Esophagus mucosa (tissue), 1 donor: ENCODE measurements around the gene SLC6A2. TPM values are rescaled to one million over a fixed set of nuclear protein-coding genes. Genes with fewer than 3 reads are reported as not detected.
"Not testable (repeated sequence)": the region's sequence is repeated elsewhere in the genome, so short reads cannot be mapped to it uniquely, and the experiment has no call there.

Experiments used
- ATAC-seq: fragments of 200-7000 bp; cut with Tn5 transposase; one replicate; pipeline ENCODE4 v1.9.1; 2020
- total RNA-seq: library from RNA; stranded (reverse); gene quantifications from one replicate; pipeline ENCODE4 v1.2.4, GENCODE V29; 2023
- donor health status: DM: yes; HTN: yes; CAD: no.

SLC6A2 gene
- total RNA-seq = not detected

- peak; percentile 64 for ATAC-seq
These were observed at the start of gene SLC6A2 for GRCh38 chr16:55655897-55656681. TSS of gene SLC6A2 (plus strand) at chr16:55655988. CDS start at chr16:55656695, 707 bp downstream.

DNA sequence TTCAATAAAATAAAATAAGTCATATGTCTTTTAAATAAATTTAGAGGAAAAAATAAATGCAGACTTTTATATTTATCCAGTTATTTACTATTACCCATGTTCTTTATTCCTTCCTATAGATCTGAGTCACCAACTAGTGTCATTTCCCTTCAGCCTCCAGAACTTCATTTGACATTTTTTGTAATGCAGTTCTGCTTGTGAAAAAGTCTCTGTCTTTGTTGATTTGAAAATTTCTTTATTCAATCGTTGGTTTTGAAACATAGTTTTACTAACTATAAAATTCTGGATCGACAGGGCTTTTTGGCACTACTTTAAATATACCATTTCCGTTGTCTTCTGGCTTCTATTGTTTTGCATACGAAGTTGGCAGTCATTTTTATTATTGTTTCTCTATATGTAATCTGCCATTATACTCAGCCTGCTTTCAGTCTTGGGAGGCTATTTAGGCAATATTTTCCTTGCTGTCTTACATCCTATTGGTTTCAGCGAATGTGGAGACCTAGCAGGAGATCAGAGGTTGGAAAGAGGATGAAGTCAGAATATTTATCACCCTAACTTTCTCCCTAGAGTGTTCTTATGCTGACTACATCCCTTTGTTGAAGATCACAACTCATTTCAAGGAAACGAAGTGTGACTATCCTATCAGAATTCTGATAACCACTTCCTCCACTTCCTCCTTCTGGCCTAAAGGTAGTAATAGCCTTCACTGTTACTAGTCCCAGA, 42.0 kb upstream of the SLC6A2 start:
- ATAC-seq = no peak

DNA sequence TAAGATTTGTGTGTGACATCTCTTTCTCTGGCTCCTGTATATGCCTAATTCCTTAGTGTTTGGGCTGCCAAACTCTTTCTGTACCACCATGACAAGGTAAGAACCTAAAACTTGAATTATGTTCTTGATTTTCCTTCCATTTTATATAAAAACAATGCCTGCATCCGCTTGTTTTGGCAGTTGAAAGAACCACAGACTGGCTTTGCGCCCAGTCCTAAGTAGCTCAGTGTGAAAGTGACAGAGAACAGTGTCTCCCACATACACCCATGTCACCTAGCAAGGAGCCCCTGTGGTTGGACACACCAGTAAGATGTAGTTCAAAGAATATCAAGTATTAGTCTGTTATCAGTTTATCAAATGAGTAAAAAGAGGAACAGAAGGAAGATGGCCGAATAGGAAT, 40.7 kb upstream of the SLC6A2 start:
- no peak for ATAC-seq

- ATAC-seq = not testable (repeated sequence)
These were observed 40.1 kb upstream of the SLC6A2 start for GRCh38 chr16:55615670-55616069.

GRCh38 chr16:55621771-55622170, 34.0 kb upstream of the SLC6A2 start:
- ATAC-seq = no peak

DNA sequence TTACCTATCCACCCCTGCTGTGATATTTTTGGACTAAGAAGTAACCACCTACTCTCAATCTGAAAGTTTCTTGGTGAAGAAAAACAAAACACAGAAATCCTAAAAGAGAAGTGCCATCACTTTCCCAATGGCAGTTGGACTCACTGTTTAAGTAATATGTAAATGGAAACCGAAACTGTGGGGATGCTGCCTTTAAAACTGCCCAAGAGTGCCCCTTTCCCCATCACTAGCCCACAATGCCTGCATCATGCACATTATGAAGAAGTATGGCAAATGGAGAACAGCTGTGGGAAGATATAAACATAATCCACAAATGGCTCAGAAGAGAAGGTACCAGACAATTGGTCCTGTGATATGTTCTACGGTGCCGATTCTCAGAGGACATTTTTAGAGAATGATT, 33.5 kb upstream of the SLC6A2 start:
- no peak for ATAC-seq

DNA sequence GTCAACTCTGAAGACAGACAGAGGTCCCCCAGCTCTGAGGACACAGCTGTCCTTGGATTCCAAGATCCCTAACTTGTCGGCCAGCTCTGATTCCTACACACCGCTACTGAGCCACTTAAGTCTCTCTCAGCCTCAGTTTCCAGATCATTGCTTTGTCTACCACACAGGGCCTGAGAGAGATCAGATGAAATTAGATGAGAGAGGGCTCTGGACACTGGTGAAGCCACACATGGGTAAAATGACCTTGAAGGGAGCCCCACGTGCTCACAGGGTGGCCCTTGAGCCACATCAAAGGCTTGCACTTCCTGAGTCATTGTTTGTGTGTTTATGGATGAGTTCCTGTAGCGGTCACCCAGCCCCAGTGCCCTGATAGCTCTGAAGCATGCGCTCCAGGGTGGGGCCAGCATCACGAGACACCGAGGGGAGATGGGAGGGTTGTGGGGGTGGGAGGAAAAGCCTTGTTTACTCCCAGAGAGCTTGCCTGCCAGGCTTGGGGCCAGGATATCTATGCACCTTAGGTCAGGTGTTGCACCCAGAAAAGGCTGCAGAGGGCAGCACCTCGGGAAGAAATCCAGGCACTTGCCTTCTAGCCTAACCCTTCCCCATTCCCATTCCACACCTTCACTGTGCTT, 32.7 kb upstream of the SLC6A2 start:
- peak; percentile 73 for ATAC-seq

DNA sequence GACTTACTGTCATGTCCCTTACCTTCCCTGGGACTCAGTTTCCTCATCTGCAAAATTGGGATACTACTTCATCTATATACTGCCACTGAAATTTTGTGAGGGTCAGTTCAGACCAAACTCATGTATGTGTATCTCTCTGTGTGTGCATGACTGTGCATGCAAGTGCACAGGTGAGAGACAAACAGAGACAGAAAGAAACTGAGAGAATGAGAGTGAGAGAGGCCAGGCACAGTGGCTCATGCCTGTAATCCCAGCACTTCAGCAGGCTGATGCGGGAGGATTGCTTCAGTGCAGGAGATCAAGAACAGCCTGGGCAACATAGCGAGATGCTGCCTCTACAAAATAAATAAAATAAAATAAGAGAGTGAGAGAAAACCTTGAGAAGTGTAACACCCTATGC, 32.1 kb upstream of the SLC6A2 start:
- no peak for ATAC-seq

DNA sequence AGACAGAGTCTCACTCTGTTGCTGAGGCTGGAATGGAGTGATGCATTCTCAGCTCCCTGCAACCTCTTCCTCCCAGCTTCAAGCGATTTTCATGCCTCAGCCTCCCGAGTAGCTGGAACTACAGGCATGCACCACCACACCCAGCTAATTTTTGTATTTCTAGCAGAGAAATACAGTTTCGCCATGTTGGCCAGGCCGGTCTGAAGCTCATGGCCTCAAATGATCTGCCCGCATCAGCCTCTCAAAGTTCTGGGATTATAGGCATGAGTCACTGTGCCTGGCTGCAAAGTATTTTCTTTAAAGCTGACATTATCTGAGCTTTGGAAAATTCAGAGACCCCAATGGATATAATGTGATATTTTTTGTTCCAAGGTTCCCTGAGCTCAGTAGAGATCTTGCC, 31.1 kb upstream of the SLC6A2 start:
- ATAC-seq = no peak

DNA sequence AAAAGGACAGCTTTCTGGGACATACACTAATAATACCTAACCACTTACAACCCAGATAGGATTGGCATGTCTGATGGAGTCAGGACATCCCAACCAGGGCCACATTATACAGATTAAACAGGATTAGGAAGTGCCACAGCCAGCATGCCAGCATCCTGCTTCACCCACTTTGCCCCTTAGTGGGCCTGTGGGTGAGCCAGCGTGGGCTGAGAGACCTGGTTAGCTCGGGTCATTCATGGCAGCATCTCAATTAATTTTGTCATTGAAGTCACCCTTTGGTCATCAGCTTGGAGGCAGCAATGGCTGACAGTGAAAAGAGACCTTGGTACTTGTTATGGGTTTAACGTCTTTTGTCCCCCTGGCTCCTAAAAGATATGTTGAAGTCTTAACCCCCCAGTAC, 29.9 kb upstream of the SLC6A2 start:
- ATAC-seq = no peak

DNA sequence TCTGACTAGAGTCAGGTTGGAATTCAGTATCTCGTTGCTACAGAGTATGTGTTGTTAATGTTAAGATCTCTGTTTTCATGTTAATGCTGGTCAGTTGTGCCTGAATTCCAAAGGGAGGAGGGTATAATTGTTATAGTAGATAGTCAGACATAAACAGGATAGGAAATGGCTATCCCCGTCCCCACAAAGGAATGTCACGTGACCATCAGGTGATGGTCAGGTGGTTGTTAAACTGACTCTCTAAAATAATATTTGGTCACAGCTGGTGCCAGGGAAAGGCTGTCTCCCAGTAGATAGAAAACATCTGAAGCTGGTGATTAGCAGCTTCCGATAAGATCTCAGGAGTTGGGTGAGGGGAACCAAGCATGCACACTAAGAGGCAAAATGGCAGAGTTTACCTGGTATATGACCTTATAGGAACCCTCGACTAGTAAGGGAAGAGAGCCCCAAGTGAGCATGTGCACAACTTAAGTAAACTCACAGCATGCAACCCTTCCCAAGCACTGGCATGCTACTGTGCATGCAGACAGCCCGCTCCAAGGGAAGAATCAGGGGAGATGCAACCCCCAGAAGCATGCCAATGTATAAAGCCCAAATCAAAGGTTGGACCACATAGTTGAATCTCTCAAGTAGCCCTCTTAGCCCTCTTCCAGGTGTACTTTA, 27.4 kb upstream of the SLC6A2 start:
- ATAC-seq = no peak

DNA sequence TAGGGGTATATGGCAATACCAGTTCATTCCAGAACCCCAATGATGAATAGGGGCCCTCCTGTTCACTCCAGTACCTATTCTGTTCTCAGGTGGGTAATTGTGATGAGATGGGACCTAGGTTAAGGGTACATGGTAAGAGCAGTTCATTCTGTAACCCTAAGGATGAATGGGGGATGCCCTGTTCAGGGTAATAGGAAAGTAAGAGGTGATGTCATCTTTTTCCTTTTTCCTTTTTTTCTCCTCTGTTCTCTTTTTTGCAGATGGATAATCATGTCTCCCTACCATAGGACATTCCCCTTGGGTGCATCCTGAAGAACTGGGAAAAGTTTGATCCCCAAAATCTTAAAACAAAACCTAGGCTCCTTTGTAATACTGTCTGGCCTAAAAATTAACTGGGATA, 25.0 kb upstream of the SLC6A2 start:
- ATAC-seq = no peak

GRCh38 chr16:55632259-55632658, 23.5 kb upstream of the SLC6A2 start:
- ATAC-seq = no peak

DNA sequence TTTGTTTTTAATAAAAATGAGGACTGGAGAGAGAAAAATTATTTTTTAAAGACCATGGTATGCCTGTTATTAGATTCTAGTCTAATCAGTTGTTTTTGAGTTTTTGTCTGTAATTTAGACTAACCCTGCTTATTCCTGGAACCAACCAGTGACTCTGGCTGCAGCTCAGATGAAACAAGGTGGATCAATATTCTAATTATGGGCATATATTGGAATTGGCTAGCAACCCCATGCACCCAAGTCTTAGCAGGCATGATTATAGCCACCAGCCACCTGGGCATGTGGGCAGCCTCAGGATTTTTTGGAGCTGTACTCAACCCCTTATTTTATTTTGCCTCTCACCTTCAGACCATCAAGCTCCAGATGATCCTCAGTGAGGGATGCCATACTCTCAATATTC, 21.6 kb upstream of the SLC6A2 start:
- no peak for ATAC-seq

GRCh38 chr16:55638256-55638655, 17.5 kb upstream of the SLC6A2 start:
- no peak for ATAC-seq

GRCh38 chr16:55640701-55641327, 15.0 kb upstream of the SLC6A2 start:
- no peak for ATAC-seq

DNA sequence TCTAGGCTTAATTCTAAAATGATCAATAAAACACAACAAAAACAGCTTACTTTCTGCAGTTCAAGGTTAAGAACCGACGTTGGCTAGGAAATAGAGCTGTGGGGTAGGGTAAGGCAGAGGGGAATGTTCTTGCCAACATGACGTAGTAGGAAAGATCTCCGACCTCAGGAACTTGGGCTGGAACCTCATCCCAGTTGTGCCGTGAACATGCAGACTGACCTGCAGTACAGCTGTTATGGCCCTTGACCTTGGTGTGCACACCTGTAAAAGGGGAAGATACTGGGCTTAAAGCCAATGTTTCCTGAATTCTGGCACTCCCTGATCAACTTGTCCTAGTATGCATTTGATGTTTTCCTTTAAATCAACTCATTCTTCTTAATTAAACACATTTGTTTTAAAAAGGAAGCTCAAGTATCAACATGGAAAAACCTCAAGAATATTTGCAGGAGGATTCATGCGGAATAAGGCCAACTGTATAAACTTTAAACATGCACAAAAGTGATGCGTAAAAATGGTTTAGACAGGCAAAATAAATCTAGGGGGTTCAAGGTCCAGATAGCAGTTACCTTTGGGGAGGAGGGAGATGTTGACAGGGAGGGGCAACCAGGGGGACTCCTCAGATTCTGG, 14.2 kb upstream of the SLC6A2 start:
- no peak for ATAC-seq

DNA sequence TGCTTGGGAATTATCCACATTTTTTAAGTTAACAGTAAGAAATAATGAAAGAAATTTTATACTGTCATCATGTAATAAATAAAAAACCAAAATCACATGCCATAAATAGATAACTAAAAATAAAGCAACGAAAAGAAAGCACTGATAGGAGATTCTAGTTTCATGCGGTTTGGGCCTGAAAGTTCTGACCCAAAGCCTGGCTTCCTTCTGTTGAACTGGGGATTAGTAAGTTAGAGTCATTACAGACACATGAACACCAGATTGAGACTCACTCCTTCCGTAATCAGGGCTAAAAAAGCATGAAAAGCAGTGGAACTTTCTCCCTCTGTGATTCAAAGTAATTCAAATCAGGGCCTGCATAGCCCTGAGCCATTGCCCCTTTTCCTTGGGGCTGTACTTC, 13.2 kb upstream of the SLC6A2 start:
- no peak for ATAC-seq

- no peak for ATAC-seq
These were observed 12.4 kb upstream of the SLC6A2 start for GRCh38 chr16:55643161-55643970.

DNA sequence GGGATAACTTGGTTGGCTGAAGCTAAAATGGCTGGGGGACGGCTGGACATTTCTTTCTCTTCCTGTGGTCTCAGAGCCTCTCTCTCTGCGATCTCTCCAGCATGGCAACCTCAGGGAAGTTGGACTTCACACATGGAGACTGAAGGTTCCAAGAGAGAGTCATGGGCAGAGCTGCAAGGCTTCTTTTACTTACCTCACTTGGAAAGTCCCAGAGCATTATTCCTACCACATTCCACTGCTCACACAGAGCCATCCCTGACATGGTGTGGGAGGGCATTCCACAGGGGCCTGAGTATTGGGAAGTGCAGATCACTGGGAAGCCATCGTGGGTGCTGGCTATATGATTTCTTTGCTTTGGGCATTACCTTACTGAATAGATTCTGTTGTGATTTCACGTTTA, 9.8 kb upstream of the SLC6A2 start:
- no peak for ATAC-seq

DNA sequence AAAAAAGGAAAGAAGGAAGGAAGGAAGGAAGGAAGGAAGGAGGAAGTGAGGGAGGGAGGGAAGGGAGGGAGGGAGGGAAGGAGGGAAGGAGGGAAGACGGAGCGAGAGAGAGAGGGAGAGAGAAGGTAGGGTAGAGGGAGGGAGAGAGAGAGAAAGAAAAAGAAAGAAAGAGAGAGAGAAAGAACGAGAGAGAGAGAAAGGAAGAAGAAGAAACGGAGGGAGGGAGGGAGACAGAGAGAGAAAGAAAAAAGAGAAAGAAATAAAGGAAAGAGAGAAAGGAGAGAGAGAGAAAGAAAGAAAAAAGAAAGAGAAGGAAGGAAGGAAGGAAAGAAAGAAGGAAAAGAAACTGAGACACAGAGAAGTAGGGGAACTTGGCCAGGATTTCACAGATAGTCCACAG, 8.4 kb upstream of the SLC6A2 start:
- ATAC-seq = no peak
